GM23248 (cell line): ENCODE data around the gene DNAJC16.

Experiments used
- EZH2 ChIP-seq: fragments of 200-600 bp; sonication (generic); IDR thresholded peaks from 2 replicates; pipeline ENCODE4 v1.6.1; 2018; ENCODE audit warnings: antibody characterized with exemption, mild to moderate bottlenecking; ENCODE audit not compliant: insufficient read depth, poor library complexity, severe bottlenecking
- EZH2phosphoT487 ChIP-seq: fragments of 200-600 bp; sonication (generic); IDR thresholded peaks from 2 replicates; pipeline ENCODE4 v1.6.1; 2018; ENCODE audit warnings: antibody characterized with exemption, moderate library complexity, mild to moderate bottlenecking, low read depth; ENCODE audit not compliant: insufficient read depth

- TF ChIP-seq EZH2phosphoT487 (no peak), EZH2 (no peak)
These were observed 96.8 kb downstream of the DNAJC16 start for GRCh38 chr1:15623435-15623834.
